ENCODE data around the gene NTRK3.

NTRK3 gene

GRCh38 chr15:87967951-87968350 lies 288.6 kb downstream of the NTRK3 start:
- no peak for DNase-seq

DNA sequence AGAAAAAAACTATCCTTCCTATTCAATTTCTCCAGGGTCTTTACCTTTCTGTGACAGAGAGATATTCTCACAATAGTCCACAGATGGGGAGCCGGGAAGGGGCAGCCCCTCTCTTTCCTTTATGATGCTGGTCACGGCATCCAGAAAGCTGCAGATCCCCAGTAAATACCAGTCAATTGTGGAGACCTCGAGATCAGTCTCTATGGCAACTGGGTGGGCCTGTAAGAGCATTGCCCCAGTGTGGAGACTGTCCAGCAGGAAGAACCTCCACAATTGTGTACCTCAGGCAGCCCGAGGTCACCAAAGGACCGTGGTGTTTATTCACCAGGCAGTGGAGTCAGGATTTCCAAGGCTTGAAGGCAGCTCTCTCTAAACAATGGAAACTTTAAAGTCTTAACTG lies 291.2 kb downstream of the NTRK3 start:
- DNase-seq = no peak

GRCh38 chr15:87962428-87962827 lies 294.1 kb downstream of the NTRK3 start:
- no peak for DNase-seq

DNA sequence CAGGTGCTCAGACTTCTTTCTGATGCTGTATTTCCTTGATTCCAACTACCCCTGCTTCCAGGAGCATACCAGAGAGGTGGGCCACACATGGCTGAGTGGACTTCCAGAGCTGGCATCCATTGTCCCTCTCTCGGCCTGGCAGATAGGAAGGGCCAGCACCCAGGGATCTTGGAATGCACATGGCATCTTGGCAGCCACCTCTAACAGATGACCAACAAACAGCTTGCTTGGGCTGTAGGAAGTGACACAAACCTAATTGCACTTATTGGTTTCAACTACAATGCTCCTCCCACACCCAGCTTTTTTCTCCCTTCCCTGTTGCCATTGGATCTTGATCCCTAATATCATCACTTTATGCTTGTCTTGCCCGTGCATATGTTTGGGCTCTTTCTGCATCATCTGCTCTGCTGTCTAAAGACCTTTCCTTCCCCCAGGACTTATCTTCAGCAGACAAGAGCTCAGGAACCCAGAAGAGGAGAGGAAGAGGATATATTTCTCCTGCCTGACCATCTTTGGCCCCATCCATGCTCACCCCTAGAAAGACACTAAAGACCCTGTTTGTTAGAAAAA lies 294.6 kb downstream of the NTRK3 start:
- DNase-seq = no peak

DNA sequence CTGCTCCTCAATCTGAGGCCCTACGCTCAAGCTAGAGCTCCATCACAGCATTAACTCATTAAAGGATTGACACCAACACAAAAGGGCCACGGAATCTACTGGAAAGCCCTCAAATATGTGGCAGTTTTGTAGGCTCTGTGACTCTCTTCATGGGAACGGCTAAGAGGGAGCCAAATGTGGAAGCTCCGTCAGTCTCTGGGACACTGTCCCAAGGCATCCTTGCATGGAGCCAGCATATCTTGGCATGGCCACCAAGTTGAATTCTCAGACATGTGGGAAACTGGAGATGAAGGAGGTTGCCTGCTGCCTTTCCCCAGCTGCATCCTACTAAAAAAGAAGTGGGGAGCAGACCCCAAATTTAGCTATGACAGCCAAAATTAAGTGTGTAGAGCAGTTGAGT lies 296.9 kb downstream of the NTRK3 start:
- no peak for DNase-seq

DNA sequence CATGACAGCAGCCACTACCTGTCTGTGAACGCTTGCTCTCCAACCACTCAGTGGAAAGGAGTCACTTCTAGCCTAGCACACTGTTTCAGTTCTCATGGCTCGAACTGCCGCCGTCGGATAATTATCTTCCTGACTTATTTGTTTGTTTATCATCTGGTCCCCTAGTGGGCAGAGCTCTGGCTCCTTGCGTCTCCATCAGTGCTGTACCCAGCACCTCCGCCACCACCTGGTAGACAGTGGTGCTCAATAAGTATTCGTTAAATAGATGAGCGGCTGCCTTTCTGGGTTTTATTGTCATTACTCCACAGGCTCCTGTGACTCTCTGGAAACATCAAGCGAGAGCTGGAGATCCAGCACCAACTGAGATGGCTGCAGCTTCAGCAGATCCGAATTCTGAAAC lies 297.5 kb downstream of the NTRK3 start:
- no peak for DNase-seq

DNA sequence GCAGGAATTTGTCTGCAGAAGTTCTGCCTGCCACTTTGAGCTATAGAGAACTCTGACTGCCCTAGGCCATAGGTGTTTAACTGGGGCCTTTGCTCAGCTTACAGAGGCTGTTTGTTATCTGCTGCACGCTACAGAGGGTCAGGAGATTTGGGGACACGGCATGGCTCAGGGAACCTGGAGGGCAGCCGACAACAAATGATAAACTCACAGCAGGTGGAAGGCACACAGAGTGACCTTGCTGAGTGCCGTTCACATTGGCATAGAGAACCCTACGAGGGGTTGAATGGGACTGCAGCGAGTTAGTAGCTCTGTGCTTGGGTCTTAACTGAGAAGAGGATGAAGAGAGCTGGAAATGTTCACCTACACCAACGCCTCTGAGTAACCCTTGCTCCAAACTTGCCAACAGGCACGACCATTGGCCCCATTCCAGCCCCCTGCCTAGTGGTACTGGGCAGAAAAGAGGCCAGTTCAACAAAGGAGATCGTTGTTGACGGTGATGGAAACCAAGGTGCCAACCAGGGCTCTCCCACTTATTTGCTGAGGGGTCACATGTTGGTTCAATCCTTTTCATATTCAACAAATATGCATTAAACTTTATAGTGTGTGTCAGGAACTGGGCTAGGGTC lies 301.1 kb downstream of the NTRK3 start:
- DNase-seq = no peak

GRCh38 chr15:87954793-87955192 lies 301.7 kb downstream of the NTRK3 start:
- no peak for DNase-seq

GRCh38 chr15:87952736-87953287 lies 303.7 kb downstream of the NTRK3 start:
- DNase-seq = no peak

GRCh38 chr15:87949575-87950223 lies 306.8 kb downstream of the NTRK3 start:
- DNase-seq = no peak

DNA sequence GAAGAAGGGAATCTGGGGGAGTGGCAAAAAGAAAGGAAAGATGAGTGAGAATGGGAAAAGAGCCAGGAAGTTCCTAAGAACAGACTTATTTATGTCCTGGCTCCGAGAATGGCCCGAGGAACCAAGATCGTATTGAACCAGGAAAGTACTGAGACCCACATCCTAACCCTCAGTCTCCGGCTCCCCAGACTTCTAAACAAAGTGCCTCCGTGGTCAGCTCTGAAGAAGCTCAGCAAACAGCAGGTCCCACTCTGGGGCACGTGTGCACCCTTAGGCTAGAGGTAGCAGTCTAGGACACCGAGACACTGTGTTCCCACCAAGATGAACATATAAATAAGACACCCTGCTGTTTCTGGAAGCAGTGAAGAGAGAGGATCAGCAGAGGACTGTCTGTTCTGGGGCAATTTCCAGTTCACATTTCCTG lies 307.4 kb downstream of the NTRK3 start:
- DNase-seq = no peak

- no peak for DNase-seq
These were observed 309.0 kb downstream of the NTRK3 start for GRCh38 chr15:87947560-87947959.

- no peak for DNase-seq
These were observed 311.3 kb downstream of the NTRK3 start for GRCh38 chr15:87945246-87945645.

DNA sequence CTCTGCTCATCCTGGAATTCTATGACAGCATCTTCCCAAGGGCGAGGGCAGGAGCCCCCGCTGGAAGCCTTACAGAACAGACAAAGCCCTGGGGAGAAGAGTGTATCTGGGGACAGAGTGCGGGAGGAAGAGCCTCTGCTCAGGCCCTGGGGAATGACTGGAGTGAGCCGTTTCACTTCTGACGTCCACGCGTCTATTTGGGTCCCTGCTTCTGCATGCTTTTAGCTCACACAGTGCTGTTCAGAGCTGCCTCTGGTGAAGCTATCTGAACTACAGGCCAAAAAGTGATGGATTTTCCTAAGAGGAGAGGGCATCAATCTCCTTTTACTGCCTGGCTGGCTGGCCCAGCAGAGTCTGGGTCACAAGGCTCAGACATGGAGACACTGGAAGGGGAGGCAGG lies 311.8 kb downstream of the NTRK3 start:
- DNase-seq = no peak

GRCh38 chr15:87944050-87944449 lies 312.5 kb downstream of the NTRK3 start:
- DNase-seq = no peak

DNA sequence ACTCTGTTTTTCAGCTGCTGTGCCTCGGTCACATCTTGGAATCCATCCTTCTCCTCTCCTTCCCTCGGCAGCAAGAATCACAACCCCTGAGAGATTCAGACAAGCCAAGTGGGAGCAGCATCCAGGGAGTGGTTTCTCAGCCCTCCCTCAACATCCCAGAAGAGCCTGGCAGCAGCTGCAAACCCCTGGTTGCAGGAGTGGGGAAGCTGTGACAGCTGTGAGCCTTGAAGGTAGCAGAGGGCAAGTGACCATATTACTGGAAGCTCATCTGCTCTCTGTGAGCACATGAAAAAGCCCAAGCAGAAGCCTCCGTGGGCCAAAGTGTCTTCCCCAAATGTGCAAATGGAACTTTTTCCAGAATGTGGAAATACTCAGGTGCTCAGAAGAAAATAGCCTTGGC lies 312.9 kb downstream of the NTRK3 start:
- no peak for DNase-seq

DNA sequence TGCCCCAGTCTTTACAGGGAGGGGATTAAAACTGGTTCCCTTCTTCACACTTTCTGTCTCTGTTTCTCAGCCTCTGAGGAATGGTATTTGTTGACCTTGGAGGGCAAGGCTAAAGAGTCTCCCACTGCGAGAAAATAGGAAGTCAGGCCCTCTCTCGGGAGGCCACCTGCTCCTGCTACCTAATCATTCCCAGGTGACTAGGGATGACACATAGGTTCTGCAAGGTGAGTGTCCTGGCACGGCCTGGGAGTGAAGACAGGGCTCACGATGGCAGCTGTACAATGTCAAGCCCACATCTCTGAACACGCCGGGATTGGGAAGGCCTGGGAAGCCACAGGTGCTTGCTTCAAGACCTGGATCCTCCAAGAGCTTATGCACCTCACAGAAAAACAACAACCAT lies 314.2 kb downstream of the NTRK3 start:
- no peak for DNase-seq

DNA sequence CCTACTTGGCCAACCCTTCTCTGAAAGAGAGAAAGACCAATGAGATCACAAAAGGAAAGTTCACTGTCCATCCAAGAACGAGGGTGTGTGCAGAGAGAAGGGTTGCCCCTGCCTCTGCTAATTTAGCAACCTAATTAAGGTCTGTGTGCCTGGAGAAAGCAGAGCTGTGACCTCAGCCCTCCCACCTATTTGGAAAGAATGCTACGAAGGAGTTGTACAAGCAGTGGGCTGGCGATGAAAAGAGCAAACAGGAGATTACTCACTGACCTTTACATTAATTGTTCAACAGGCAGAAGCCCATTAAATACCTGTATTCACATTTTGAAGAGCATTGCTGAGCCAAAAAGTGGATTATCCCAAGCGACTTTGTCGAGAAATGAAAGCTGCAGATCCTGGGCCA lies 314.9 kb downstream of the NTRK3 start:
- no peak for DNase-seq

- no peak for DNase-seq
These were observed 315.8 kb downstream of the NTRK3 start for GRCh38 chr15:87940768-87941167.

DNA sequence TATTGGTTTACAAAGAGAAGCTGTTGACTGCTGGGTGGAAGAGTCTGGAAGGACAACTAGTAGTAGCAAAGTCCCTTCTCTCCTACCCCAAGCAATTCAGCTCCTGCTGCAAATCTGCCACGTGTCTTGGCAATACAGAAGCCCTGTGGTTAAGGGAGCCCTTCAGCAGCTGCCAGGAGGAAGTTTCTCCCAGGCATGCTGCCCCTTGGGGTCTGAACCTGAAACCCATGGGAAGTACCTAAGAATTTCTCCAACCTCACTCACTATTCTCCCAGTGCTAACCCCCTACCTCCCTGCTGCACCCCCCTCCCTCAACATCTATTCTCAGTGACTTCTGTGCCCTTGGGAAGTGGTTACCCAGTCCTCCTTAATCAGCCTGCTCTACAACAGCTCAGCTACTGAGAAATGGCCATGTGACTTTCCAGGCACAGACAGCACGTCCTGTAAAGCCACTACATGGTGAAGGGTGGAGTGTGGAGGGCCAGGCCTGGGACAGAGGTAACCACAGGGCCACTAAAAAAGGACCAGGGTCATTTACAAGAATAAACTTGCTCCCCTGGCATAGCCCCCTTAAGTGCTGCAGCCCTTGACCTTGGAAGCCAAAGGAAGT lies 316.6 kb downstream of the NTRK3 start:
- no peak for DNase-seq

DNA sequence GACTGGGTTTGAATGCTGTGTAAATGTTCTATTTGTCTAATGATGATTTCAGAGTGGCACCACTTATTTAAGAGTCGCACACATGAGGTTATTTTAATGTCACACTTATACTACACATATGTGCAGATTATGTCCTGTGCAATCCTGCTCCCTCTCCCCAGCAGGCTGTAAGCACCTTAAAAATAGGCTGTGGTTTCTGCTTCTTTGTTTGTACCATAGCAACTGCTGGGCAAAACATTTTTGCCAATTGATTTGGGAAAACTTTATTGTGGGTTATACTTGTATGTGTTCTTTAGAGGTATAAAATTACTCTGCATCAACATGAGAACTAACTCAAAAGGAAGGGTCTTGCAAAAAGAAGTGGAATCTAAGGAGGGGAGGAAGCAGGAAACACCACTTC lies 318.5 kb downstream of the NTRK3 start:
- no peak for DNase-seq

GRCh38 chr15:87935583-87935982 lies 321.0 kb downstream of the NTRK3 start:
- DNase-seq = no peak

DNA sequence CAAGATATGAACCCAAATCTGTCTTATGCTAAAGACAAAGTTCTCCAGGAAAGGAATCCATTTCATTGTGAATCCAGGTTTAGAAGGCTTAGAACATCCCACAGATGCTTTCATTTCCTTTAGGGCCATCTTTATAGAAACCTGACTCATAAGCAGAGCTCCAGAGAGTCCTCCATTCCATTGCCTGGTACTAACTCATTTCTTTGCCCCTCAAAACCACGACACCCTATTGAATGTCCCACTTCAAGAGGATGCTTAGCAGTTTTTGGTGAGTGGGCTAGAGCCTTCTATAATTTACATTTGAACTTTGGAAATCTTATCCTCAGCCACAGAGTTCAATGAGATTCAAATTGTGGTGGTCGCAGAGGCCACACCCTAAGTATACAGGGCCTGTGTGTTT lies 325.0 kb downstream of the NTRK3 start:
- no peak for DNase-seq

DNA sequence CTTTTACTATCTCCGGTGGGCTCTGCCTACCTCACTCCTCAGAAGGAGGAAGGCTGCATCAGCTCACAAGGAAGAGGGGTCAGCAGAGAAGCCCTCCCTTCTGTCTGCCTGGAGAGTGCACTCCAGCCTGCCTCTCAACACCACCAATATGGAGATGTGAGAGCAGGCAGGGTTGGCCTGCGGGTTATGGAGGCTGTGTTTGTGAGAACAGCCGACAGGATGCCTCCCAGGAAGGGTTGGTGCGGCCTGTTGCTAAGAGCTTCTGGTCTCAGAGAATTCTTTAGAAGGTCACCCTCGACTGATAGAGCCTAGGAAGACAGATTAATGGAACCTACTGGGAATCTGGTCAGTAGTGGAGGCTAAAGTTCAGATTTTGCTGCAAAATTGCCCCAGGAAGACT lies 326.1 kb downstream of the NTRK3 start:
- DNase-seq = no peak
